LHCN-M2 (cell line): ENCODE measurements around the gene PRR14L. TPM values are rescaled to one million over a fixed set of nuclear protein-coding genes. Genes with fewer than 3 reads are reported as not detected.

Experiments
- DNase-seq: peaks from one replicate; pipeline ENCODE4 v3.0.0-alpha.2; 2012; ENCODE audit warnings: low read depth
- total RNA-seq: library from RNA; depleted of rRNA; stranded (reverse); fragments of >200 nt; gene quantifications from 2 replicates; pipeline ENCODE4 v1.2.3, GENCODE V29; 2014; rRNA removed

The PRR14L gene
- total RNA-seq, 1 experiment from 2014 or later = 12.8 TPM

DNA sequence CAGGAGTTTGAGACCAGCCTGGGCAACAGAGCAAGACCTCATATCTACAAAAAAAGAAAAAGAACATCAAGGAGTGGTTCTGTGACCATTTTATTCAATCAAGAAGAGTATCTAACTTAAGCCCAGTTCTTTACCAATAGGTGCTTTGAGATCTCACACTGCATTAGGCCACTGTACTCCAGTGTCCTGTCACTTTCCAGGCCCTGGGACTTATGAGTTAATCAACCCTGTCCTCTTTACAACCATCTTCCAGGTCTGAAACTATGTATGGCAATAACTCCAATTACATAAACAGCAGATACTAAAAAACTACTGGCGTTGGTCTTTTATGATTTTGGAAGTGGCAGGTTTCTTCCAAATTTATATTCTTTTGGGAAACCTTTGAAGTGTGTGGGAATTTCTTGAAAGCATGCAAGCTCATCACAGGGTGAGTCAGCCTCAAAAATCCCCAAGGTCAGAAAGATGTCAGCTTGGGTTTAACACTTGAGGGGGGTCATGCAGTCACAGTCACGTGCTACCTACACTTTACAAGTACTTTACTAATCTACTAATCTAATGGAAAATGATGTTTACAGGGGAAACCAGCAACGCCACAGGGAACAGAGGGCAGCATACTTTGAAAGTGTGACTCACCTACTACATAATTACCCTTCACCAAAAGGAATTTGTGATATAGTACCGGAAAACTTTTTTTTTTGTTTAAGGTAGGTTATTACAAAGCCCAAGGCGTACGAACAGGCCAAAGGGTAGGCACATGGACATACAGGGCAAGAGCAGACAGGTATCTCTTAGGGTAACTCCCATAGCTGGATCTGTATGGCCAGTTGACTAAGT is 103.5 kb downstream of the PRR14L start:
- peak; percentile 87 for DNase-seq

DNA sequence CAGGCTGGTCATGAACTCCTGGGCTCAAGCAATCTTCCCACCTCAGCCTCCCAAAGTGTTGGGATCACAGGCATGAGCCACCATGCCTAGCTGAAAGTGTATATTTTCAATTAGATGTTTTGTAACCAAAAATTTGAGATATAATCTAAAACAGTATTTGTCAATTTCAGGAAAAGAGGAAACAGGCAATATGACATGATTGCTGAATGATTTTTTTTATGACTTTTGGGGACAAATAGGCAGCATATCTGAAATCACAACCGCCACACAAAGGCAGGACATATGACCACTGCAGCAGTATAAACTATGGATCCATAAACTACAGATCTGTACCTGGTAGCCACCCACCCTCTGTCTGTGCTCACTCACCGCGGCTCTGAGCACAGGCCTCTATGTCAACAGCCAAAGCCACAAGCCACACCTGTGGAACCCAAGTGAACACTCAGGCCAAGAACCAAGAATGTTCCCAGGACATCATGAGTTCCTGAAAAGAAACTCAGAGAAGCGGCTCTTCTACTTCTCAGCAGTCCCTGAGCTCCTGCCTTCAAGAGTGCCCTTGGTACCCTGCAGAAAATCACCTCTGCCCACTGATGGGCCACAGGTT is 110.4 kb downstream of the PRR14L start:
- no peak for DNase-seq

DNA sequence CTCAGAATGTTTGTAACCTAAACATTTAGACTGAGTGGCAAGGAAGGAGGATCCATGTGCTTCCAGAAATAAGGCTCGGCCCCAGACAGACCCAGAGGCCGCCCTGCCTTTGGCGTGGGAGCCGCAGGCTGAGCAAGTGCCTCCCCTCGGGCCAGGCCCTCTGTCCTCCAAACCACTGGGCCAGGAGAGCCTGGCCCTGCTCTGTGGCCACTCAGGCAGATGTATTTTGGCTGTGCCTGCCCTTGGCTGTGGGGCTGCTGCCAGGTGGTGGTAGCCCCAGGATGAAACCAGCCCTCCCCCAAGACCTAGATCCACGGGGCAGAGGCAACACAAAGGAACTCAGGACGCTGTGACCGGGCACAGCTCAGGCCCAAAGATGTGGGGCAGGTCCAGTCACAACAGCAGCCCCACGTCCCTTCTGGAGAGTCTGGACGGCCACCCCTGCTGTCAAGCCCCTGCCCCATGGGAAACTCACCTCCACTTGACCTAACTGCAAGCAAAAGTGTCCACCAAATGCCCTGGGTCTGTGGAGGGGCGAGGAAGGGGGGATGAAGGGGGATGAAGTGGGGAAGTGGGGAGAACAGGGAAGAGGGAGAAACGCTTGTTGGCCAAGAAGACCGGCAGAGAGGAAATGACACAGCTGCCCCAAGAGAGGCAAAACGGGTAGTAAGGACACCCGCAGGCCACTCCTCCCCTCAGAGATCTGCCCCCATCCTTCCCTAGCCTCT is 111.9 kb downstream of the PRR14L start:
- DNase-seq = peak; percentile 41

DNA sequence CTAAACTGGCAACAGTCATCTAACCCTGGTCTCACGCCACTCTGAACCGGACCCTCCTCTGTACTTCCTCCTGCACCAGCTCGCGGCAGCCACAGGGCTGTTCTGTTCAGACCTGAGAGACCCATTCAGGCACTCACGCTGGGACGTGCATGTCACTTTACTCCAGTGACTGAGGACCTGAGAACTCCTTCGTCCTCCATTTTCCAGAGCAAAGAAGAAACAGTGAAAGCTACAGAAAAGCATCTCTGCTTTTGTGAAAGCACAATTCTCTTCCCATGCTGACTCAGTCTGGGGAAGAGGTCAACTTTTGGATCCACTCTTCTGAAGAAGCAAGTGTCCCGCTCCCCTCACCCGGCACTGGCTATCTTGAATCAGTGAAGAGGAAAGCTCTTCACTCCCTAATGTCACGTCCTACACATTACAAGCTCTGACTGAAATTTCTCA is 112.5 kb downstream of the PRR14L start:
- no peak for DNase-seq

DNA sequence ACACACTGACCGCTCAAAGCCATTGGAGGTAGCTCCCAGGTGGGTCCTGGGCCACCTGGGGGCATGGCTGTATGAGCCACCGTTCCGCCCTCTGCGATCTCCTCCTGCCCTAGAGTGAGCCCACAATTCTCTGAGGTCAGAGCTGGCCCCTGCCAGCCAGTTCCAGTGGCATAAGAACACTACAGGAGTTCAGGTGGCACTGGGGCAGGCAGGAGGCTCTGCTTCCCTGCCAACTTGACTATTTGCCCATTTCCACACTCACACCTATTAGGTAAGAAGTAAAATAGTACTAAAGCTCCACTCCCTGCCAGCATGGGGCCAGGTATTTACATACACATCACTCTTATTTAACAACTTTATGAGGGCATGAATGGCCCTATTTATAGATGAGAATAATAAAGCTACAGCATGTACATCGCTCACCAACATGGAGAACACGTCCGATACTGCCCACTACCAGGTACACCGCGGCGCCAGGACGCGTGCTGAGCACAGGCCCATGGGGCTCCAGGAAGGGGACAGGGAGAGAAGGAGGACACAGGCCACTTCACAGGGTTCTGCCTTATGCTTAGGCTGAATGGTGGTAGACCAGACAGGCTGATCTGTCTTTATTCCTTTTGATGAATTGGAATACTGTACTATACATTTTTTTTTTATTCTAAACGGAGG is 114.2 kb downstream of the PRR14L start:
- DNase-seq = no peak

DNA sequence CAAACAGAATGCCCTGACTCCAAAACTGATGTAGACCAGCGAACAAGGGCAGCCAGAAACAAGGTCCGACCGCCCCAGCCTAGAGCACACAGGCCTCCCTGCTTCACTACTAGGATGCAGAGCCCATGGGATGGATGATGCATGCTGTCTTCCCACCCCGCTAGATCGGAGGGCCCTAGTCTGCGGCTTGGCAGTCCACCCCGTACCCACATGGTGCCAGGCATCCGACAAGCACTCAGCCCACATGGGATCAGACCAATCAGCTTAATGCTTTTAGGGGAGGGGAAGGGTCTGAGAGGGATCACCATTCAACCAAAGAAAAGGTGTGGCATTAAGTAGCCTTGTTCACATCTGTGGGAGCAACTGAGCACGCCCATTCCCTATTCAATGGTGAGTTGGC is 118.5 kb downstream of the PRR14L start:
- DNase-seq = peak; percentile 26

Other genes with a start within 250 kb of the PRR14L start
- 28.7 and 36.0 TPM in 2 replicates for gene PISD, start 87.9 kb downstream of the PRR14L start, total RNA-seq
- 6.5 and 13.8 TPM in 2 replicates for gene DEPDC5, start 3.9 kb upstream of the PRR14L start, total RNA-seq
- 154 and 167 TPM in 2 replicates for gene YWHAH, start 194.4 kb upstream of the PRR14L start, total RNA-seq